ENCODE results near the gene COL4A2.
"Not testable (repeated sequence)": the region's sequence is repeated elsewhere in the genome, so short reads cannot be mapped to it uniquely, and the experiment has no call there.

Gene COL4A2

GRCh38 chr13:110382830-110383229 lies 75.7 kb downstream of the COL4A2 start:
- no peak for DNase-seq

- DNase-seq, result no peak
These were observed 80.5 kb downstream of the COL4A2 start for GRCh38 chr13:110387451-110388107.

- peak; percentile 8 for DNase-seq
These were observed 81.2 kb downstream of the COL4A2 start for GRCh38 chr13:110388108-110388943.

- DNase-seq, result no peak
These were observed 83.5 kb downstream of the COL4A2 start for GRCh38 chr13:110390567-110390966.

GRCh38 chr13:110391273-110391672 lies 84.2 kb downstream of the COL4A2 start:
- no peak for DNase-seq

- DNase-seq, result no peak
These were observed 85.6 kb downstream of the COL4A2 start for GRCh38 chr13:110392510-110393240.

GRCh38 chr13:110393761-110394160 lies 86.7 kb downstream of the COL4A2 start:
- DNase-seq, result no peak

- DNase-seq, result no peak
These were observed 87.3 kb downstream of the COL4A2 start for GRCh38 chr13:110394371-110394841.

- not testable (repeated sequence) for DNase-seq
These were observed 88.5 kb downstream of the COL4A2 start for GRCh38 chr13:110395616-110396015.

GRCh38 chr13:110396476-110396875 lies 89.4 kb downstream of the COL4A2 start:
- DNase-seq, result no peak

- no peak for DNase-seq
These were observed 89.9 kb downstream of the COL4A2 start for GRCh38 chr13:110396913-110397381.

GRCh38 chr13:110397436-110398115 lies 90.5 kb downstream of the COL4A2 start:
- no peak for DNase-seq

GRCh38 chr13:110398564-110399507 lies 91.8 kb downstream of the COL4A2 start:
- no peak for DNase-seq

- DNase-seq, result no peak
These were observed 92.7 kb downstream of the COL4A2 start for GRCh38 chr13:110399801-110400200.

GRCh38 chr13:110400786-110401533 lies 93.9 kb downstream of the COL4A2 start:
- DNase-seq, result no peak

- no peak for DNase-seq
These were observed 95.4 kb downstream of the COL4A2 start for GRCh38 chr13:110402299-110403069.

GRCh38 chr13:110403315-110403714 lies 96.2 kb downstream of the COL4A2 start:
- DNase-seq, result no peak

- DNase-seq, result no peak
These were observed 96.6 kb downstream of the COL4A2 start for GRCh38 chr13:110403721-110404120.

GRCh38 chr13:110404321-110404720 lies 97.2 kb downstream of the COL4A2 start:
- no peak for DNase-seq
